Right forelimb (tissue), 1 donor: Measurements from ENCODE around the gene EXOC3L2.
"Not testable (repeated sequence)": the region's sequence is repeated elsewhere in the genome, so short reads cannot be mapped to it uniquely, and the experiment has no call there.

ENCODE experiments used
- DNase-seq: peaks from one replicate; pipeline ENCODE4 v3.0.0-alpha.2; 2018

EXOC3L2 gene

DNA sequence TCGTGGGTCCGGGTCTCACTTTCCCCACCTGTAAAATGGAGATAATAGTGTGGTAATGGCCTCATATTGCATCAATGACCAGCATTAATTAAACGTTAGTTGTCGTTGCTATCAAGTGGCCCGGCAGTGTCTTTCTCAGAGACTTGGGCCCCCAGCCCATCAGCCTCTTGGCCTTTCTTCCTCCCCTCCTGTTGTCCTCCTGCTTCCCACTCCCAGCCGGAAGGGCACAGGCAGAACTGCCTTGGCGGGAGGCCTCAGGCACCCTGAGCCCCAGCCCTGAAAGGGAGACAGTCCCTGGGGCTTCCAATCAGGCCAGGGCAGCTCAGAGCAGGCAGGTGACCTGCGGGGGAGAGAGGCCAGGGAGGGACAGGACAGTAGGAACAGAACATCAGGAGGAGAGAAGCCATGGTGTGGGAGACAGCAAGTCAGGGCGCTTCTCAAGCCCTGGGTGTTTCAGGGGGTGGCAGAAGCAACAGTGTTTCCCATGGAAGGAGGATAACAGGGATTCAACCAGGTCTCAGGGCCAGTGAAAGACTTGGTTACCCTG lies 10.5 kb upstream of the EXOC3L2 start:
- DNase-seq, result no peak

DNA sequence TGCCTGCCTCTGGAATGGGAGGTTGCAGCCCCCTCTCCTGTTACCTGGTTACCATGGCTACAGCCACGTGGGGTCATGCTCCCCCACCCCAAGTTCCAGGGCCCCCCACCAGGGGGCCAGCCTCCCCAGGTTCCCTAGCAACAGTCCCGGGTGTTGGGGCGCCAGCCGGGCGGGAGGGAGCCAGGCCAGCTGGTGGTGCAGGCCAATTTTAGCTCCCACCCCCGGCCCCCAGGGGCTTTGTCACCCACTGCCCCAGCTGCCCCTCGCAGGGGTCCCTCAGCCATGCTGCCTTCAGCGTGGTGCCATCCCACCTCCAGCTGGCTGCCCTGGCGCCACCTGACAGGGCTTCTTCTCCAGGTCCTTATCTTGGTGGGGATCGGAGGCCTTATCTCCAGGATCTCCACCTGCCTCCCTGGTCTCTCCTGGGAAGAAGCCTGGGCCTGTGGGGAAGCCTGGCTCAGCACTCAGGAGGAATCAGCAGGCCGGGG lies 8.9 kb upstream of the EXOC3L2 start:
- no peak for DNase-seq

DNA sequence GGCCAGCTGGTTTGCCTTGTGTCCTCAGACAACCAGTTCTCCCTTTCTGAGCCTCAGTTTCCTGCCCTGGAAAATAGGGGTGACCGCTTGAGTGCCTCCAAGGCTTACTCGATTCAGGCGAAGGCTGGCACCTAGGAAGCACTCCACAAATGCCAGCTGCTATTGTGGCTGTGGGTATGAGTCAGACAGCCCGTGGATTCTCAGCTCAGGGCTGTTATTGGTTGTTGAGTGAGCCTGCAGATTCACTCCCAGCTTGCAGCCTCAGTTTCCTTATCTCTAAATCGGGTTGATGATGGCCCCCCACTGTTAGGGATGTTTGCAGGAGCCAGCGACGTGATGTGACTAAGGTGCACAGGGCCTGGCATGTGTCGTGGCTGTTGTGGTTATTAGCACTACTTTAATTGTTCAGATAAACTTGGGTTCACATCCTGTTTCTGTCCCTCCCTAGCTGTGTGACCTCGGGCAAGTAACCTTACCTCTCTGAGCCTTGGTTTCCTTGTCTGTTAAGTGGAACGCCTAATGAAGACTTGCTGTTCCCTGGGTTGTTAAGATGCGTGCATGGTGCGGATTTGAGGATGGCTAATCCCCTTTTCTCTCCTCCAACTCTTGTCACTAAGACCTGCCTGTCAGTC lies 8.3 kb upstream of the EXOC3L2 start:
- no peak for DNase-seq

DNA sequence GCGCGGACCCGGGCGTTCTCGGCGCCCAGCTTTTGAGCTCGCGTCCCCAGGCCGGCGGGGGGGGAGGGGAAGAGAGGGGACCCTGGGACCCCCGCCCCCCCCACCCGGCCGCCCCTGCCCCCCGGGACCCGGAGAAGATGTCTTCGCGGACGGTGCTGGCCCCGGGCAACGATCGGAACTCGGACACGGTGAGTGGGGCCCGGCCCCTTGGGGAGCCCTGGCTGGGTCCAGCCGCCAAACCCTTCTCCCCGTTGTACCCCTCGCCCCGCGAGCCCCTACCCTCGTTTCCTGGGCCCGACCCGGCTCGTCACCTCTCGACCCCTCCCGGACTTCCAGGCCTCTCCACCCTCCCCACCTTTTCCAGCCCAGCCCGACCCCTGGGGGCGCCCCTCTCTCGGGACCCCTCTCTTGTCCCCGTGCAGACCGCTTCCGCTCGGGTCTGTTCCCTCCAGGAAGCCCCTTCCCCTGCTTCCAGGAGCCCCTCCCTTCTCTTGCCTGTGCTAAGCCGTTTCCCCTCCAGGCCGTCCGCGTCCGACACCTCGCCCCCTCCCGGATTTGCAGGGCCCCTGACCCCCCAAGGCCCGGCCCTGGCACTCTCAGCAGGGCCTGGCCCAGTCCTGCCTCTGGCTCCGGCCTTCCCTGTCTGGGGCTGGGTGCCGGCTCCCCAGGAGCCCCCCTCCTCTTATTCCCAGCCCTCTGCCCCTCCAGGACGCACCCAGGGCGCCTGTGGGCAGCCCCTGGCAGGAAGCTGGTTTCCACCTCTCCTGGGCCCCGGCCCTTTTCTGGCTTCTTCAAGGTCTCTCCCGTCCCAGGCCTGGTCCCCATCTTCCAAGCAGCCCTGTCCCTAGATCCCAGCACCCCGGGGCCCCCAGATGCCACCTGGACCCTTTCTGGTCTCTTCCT lies 6.5 kb upstream of the EXOC3L2 start:
- DNase-seq, result no peak

DNA sequence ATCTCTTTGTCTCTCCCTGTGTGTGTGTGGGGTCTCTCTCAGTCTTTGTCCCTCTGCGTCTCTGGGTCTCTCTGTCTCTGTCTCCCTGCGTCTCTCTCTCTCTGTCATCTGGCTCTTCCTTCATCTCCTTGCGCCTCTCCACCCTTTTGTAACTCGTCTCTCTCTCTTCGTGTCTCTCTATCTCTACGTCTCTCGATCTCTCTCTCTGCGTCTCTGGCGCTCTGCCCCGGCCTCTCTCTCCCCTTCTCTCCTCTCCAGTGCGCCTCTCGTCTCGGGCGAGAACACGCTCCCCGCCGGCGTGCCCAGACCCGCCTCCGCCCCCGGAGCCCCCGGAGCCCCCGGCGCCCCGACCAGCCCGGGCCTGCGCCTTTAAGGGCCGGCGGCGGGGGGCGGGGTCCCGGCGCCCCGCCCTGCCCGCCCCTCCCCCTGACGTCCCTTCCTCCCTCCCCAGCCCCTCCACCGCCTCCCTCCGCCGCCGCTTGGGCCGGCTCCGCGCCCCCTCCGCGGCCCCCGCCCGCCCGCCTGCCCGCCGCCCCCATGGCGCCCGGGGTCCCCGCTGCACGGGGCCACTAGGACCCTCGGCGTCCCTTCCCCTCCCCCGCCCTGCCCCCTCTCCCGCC lies 5.7 kb upstream of the EXOC3L2 start, which contains the start of gene MARK4:
MARK4 (plus strand) TSS at position 440 of the 620 bp plus-strand sequence. CDS start 318 bp downstream, outside the sequence.
- peak; percentile 86 for DNase-seq

DNA sequence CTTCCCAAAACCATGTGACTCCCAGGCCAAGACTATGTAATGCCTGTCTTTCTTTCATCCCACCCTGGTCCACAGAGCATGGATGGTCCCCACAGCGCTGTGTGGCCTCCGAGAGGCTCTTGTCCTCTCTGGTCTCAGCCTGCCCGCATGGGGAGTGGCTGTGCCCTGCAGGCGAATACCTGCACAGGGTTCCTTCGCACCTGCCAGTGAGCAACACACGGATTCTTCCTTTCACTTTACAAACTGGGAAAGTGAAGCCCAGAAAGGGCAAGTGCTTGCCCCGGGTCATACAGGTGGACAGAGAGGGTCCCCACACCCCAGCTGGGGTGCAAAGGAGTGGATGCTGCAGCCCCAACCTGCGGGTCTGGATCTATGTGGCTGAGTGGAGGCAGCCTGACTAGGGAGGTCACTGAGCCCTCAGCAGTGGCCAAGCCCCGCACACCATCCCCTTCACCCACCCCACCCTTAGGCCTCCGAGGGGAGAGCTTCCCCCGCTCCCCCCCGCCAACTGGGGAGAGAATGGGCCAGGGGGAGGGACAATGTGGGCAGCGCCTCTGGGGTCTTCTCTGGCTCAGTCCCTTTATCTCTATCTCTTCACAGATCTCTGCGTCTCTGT lies 5.1 kb upstream of the EXOC3L2 start:
- DNase-seq, result no peak

DNA sequence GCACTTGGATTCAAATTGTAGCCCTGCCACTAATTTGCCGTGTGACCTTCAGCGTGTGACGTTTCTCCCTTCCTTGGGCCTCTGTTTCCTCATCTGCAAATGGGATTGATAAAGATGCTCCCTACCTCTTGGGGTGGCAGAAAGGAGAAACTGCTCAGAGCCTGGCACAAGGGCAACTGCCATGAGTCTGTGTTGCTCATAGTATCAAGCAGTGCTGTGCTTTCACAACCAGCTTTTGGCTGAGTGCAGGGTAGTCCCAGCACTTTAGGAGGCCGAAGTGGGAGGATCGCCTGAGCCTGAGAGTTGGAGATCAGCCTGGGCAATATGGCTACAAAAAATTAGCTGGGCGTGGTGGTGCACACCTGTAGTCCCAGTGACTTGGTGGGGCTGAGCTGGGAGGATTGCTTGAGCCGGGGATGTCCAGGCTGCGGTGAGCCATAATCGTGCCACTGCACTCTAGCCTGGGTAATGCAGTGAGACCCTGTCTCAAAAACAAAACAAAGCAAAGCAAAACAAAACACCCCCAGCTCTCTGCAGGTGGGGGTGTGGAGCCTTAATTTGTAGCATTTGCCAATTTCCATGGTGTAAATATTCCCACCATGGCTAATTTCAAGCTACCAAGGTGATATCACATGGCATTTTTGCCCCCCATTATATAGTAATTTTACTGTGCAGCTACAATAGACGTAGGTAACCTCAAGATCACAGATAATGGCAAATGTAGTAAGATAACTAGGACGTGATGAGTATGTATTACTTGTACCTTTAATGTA lies 4.2 kb upstream of the EXOC3L2 start:
- no peak for DNase-seq

DNA sequence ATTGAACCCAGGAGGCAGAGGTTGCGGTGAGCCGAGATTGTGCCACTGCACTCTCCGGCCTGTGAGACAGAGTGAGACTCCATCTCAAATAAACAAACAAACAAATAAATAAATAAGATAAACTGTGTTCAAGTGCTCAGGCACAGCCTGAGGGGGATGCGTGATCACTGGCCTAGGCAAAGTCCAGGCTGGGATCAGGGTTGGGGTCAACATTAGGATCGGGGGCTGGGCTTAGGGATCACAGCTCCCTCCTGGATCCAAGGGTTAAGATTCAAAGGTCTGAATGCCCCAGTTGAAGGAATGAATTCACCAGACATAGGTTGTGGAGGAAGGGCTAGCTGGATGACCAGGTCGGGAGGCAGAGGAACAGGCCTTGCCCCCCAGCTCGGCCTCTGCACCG lies 1.9 kb upstream of the EXOC3L2 start:
- no peak for DNase-seq

DNA sequence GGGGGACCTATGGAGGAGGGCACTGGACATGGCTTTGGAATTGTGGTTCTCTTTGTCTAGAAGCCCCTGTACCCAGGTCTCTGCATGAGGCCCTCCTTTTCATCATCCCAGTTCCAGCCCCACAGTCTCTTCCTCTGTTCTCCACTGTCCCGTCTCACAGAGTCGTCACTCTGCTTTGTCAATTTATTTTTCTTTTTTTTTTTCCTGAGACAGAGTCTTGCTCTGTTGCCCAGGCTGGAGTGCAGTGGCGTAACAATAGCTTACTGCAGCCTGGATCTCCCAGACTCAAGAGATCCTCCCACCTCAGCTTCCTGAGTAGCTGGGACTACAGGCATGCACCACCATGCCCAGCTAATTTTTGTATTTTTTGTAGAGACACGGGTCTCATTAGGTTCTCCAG lies 619 bp upstream of the EXOC3L2 start:
- DNase-seq, result no peak

DNA sequence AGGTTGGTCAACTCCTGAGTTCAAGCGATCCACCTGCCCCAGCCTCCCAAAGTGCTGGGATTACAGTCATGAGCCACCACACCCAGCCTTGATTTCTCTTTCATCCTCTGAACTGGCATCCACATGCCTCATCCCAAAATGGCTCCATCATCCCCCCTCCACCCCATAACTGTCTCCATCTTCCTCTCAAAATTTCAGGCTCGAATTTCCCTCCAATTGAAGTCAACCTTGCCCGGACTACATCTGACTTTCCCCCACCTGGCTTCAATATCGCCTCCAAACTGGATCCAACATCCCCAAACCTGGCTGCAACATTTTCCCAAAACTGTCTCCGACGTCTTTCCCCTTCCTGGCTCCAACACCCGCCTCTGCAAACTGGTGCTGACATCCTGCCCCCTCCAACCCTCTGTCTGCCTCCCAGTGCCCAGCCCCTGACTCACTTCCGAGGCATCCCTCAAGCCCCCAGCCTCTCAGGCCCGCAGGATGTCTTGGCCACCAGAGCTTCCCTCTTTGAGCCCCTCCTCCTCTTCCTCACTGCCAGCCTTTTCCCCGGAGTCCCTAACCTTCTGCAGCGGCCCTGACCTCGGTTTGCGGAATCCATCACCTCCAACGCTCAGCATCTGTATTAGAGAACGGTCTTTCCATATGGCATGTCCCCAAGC lies 943 bp downstream of the EXOC3L2 start:
- no peak for DNase-seq

DNA sequence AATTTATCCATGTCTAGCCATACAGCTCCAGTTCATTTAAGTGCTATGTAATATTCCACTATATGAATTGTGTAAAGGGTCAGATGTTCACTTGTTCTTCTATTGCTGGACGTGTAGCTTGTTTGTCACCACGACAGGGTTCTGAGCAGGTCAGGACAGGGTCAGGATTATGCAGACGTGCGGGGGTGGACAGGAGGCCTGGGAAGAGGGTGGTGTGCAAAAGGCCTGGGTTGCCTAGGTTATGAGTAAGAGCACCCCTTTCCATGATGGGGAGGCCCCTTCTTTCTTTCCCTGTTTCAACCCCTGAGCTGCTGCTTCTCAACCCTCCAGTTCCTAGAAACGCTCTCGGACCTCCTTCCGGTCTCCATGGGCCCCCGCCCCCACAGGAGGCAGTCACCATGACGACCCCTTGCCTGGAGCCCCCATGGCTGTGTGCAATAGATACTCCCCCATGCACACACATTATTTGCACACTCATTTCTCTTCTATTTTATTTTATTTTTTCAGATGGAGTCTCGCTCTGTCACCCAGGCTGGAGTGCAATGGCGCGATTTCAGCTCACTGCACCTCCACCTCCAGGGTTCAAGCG lies 2.0 kb downstream of the EXOC3L2 start:
- no peak for DNase-seq

DNA sequence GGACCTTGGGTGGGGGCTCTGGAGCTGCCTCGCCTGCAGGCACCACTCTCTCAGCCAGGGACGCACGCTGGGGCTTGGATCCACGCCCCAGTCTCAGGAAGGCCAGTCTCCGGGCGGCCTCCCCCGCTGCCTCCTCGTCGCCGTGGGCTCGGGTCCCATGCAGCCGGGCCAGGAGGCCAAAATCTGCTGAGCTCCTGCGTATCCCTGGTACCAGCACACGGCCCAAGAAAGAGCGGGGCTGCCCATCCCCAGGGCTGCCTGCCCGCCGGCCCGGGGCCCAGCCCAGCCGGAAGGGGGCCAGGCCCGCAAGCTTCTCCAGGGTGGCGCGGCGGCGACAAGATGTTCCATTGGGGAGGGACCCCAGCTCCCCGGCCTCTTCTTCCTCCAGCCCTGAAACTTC lies 6.7 kb downstream of the EXOC3L2 start:
- no peak for DNase-seq

DNA sequence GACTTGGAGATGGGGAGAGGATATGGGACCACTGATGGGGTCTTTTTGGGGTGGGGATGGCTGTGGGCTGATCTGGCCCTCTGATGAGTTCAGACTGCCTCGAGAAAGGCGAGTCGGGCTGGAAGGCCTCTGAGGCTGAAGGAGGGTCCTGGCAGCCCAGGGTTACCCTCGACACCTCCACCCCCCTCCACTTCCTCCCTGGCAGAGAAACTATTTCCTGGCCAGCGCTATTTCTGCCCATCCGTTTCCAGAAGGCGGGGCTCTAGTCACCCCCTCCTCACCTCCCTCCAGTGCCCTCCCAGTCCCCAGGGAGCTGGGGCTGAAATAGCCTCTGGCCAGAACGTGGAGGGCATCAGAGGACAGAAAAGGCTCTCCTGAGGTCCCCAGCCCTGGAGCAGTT lies 9.7 kb downstream of the EXOC3L2 start:
- DNase-seq, result no peak

DNA sequence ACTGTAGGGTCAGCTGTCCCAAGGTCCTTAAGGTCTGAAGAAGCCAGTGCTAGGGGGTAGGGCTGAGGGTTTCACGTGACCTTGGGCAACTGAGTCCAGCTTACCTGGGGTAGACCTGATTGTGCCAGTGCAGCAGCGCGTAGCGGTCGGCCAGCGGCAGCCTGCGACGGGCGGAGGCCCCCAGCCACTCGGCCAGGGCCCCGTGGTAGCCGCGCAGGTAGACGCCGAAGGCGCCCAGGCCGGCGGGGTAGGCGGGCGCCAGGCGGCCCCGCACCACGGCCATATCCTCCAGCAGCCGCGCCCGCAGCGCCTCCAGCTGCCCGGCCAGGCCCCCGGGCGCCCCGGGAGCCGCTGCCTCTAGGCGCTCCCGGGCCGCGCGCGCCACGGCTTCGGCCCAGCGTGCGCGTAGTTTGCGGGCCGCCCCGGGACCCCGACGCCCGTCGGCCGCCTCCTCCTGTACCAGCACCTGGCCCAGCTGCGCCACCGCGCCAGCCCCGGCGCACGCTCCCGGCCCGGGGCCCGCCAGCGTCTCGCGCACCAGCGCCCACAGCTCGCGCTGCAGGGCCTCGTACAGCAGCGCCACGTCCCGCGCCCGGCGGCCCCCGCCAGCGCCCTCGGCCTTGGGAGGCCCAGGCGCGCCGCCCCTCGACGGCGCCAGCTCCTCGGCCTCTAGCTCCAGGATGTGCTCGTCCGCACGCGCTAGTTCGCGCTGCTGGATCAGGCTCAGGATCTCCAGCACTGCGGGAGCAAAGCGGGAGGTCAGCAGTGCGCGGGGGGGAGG lies 10.9 kb downstream of the EXOC3L2 start:
- DNase-seq, result no peak

DNA sequence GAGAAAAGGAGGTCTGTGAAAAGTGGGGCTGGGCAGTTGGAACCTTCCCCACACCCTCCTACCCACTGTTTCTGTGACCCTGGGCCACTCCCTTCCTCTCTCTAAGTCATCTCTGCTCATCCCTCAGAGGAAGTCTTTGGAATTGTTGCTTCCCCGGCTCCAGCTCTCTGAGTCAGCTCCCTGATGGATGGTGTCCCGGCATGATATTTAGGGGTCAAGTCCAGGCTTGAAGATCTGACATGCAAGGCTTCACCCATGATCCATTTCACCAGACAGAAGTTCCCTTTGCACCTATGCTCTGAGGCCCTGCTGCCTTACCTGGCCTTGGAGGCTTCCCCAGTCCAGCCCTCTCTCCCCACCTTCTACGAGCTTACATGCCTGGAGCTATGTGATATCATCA lies 13.3 kb downstream of the EXOC3L2 start:
- DNase-seq, result no peak

DNA sequence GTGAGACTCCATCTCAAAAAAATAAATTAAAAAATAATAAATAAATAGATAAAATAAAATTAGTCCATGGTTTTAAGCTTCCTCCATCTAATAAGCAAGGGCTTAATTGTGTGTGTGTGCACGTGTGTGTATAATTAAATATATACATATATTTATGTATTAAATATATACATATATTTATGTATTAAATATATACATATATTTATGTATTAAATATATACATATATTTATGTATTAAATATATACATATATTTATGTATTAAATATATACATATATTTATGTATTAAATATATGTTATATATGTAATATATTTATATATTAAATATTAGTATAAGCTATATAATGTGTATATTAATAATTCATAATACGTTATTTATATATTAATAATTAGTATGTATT lies 16.2 kb downstream of the EXOC3L2 start:
- DNase-seq, result not testable (repeated sequence)

DNA sequence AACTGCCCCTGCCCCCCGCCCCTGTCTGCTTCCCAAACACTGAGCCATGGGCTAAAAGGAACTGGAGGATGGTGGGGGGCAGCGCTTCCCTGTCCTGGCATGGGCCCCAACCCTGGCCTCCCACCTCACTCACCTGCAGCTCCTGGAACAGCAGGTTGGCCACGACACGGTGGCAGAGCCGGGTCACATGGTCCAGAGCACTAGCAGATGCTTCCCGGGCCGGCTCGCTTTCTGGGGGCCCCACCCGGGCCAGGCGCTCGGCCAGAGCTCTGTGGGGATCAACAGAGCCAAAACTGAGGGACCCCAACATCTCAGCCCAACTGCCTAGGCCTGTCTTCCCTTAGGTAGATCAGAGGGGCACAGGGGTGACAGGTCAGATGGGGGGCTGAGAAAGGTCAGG lies 20.6 kb downstream of the EXOC3L2 start:
- DNase-seq, result no peak

DNA sequence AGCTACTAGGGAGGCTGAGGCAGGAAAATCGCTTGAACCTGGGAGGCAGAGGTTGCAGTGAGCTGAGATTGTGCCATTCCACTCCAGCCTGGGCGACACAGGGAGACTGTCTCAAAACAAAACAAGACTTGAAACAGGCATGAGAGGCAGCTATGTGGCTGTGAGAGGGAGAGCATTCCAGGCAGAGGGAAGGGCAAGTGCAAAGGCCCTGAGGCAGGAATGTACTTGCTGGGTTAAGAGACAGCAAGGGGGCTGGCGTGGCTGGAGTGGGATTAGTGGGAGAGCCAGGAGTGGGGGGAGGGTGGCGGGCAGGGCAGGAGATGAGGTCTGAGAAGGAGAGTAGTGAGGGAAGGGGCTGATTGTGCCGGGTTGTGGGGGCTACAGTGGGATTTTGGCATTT lies 21.3 kb downstream of the EXOC3L2 start:
- DNase-seq, result no peak

DNA sequence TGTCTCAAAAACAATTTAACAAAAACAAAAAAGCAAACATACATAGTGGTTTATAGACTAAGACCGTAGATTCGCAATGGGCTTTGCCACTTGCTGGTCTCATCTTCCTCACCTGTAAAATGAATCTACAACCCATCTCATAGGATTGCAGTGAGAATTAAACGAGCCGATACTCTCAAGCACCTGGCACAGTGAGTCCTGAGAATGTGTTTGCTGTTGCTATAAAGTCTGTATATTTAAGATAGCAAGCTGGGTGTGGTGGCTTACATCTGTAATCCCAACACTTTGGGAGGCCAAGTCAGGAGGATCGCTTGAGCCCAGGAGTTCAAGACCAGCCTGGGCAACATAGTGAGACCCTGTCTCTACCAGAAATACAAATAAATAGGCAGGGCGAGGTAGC lies 22.5 kb downstream of the EXOC3L2 start:
- DNase-seq, result no peak
